GM12891 (cell line): ENCODE measurements around the gene SALL4.

Experiments used
- POLR2A ChIP-seq: IDR thresholded peaks from 2 replicates; pipeline ENCODE4 v1.6.1; 2011; ENCODE audit warnings: low read depth, low read length, control low read depth
- POLR2AphosphoS5 ChIP-seq: IDR thresholded peaks from 2 replicates; pipeline ENCODE4 v1.6.1; 2011; ENCODE audit warnings: low read depth, low read length, control low read depth

DNA sequence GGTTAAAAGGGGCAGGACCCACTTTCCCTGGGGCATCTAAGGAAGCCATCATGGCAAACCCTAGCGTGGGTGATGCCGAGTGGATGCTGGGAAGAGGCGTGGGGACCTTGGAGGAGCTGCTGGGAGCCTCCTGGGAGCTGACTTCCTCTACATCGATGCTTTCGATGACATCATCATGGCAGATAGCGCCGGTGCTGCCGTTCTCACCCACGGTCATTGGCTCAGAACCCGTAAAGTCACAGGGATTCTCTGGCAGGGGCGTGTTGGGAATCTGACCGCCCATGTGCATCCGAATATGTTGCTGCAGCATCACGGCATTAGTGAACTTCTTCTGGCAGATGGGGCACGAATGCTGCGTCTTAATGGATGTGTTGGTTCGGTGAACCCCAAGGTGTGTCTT, 12.1 kb downstream of the SALL4 start:
- TF ChIP-seq POLR2AphosphoS5 (no peak), POLR2A (no peak)
